Lung (tissue), 12 donors: ENCODE measurements around the gene SMIM29. TPM values are rescaled to one million over a fixed set of nuclear protein-coding genes. Genes with fewer than 3 reads are reported as not detected.

Experiments used
- ATAC-seq: fragments of 200-7000 bp; cut with Tn5 transposase; one replicate; pipeline ENCODE4 v1.9.1; 2020; ENCODE audit warnings: moderate number of reproducible peaks; ENCODE audit not compliant: insufficient read depth, low FRiP score
- DNase-seq, 3 donors: peaks; one replicate each; pipeline ENCODE4 v3.0.0-alpha.2; 2013 to 2017
- H3K27ac ChIP-seq, 2 donors: one replicate each; pipeline ENCODE4 v1.5.1; 2013; ENCODE audit warnings: mild to moderate bottlenecking in 2 of 2, moderate library complexity in 2 of 2, control low read depth in 1 of 2, inconsistent platforms in 1 of 2, low read depth in 1 of 2, low read length in 1 of 2
- H3K27me3 ChIP-seq, 3 donors: one replicate each; pipeline ENCODE4 v1.5.1; 2013; ENCODE audit warnings: low read length in 2 of 3; ENCODE audit not compliant: control insufficient read depth in 3 of 3, insufficient read depth in 3 of 3
- H3K36me3 ChIP-seq, 4 donors: one replicate each; pipeline ENCODE4 v1.5.1; 2013; ENCODE audit warnings: low read length in 4 of 4, mild to moderate bottlenecking in 1 of 4, moderate library complexity in 1 of 4; ENCODE audit not compliant: control insufficient read depth in 4 of 4, insufficient read depth in 4 of 4
- H3K4me1 ChIP-seq, 5 donors: one replicate each; pipeline ENCODE4 v1.5.1; 2013; ENCODE audit warnings: low read length in 5 of 5, mild to moderate bottlenecking in 2 of 5, moderate library complexity in 1 of 5; ENCODE audit not compliant: control insufficient read depth in 5 of 5, insufficient read depth in 5 of 5
- H3K4me3 ChIP-seq: one replicate; pipeline ENCODE4 v1.5.1; 2013; ENCODE audit warnings: mild to moderate bottlenecking, control low read depth, moderate library complexity
- H3K9ac ChIP-seq, 2 donors: one replicate each; pipeline ENCODE4 v1.5.1; 2013; ENCODE audit warnings: low read length in 2 of 2, control low read depth in 1 of 2; ENCODE audit not compliant: insufficient read depth in 1 of 2
- H3K9me3 ChIP-seq, 4 donors: one replicate each; pipeline ENCODE4 v1.5.1; 2013; ENCODE audit warnings: low read length in 3 of 4, mild to moderate bottlenecking in 1 of 4, moderate library complexity in 1 of 4; ENCODE audit not compliant: control insufficient read depth in 4 of 4, insufficient read depth in 3 of 4
- WGBS, 2 donors: extraction: QIAGEN DNeasy Blood & Tissue Kit; methylation state at CpG; one replicate each; pipeline ENCODE4 v1.1.7; 2013; 5-methylcytosine and 5-hydroxymethylcytosine counted together
- polyA plus RNA-seq, 2 donors: library from polyadenylated mRNA; stranded (reverse); fragments of 200-250 nt; gene quantifications; one replicate each; pipeline ENCODE4 v1.2.1, GENCODE V29; 2013
- total RNA-seq, 2 donors: library from RNA; depleted of rRNA in 1 of 2; stranded (reverse); fragments of >200 nt in 1 of 2; gene quantifications; one replicate each; pipeline ENCODE4 v1.2.1, GENCODE V29; 2014 to 2021
- TF ChIP-seq, protein P1 (sequence below): IDR thresholded peaks from 2 replicates; pipeline ENCODE4 v1.5.1; 2012; ENCODE audit warnings: mild to moderate bottlenecking; ENCODE audit errors: control extremely low read depth, extremely low read depth
- donor health status: control.
- donor health status: control.
- donor health status: Bipolar disorder and iron deficiency.
- donor health status: healthy.
- donor health status: DM: yes; HTN: yes; CAD: no.

SMIM29 gene
- total and polyA plus RNA-seq, 4 donors: 8.5 to 122 (median 58.3) TPM

DNA sequence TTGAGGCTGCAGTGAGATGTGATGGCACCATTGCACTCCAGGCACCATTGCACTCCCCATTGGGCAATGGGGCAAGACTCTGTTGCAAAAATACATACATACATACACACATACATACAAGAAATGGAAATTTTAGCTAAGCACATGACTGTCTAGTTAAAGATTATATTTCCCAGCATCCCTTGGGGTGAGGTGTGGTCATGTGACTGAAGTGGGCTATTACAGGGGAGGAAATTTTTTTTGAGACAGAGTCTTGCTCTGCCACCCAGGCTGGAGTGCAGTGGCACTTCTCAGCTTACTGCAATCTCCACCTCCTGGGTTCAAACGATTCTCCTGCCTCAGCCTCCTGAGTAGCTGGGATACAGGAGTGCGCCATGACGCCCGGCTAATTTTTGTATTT is 44.1 kb downstream of the SMIM29 start:
- DNase-seq (no peak), ATAC-seq (no peak)
- no peaks in the 10 kb centered on the region for H3K4me1 ChIP-seq
- H3K27ac ChIP-seq: no peak overlapping the region
- H3K27me3 ChIP-seq: no peaks in the 10 kb centered on the region
- no peak overlapping the region for H3K9ac ChIP-seq
- H3K36me3 ChIP-seq: no peaks in the 10 kb centered on the region
- H3K9me3 ChIP-seq: no peaks in the 10 kb centered on the region
- TF ChIP-seq, protein P1, sequence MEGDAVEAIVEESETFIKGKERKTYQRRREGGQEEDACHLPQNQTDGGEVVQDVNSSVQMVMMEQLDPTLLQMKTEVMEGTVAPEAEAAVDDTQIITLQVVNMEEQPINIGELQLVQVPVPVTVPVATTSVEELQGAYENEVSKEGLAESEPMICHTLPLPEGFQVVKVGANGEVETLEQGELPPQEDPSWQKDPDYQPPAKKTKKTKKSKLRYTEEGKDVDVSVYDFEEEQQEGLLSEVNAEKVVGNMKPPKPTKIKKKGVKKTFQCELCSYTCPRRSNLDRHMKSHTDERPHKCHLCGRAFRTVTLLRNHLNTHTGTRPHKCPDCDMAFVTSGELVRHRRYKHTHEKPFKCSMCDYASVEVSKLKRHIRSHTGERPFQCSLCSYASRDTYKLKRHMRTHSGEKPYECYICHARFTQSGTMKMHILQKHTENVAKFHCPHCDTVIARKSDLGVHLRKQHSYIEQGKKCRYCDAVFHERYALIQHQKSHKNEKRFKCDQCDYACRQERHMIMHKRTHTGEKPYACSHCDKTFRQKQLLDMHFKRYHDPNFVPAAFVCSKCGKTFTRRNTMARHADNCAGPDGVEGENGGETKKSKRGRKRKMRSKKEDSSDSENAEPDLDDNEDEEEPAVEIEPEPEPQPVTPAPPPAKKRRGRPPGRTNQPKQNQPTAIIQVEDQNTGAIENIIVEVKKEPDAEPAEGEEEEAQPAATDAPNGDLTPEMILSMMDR: no peak
- H3K4me3 ChIP-seq: no peak overlapping the region
- 80 to 93% methylated on average over 4 of the region's 4 CpGs for WGBS, 2 donors

DNA sequence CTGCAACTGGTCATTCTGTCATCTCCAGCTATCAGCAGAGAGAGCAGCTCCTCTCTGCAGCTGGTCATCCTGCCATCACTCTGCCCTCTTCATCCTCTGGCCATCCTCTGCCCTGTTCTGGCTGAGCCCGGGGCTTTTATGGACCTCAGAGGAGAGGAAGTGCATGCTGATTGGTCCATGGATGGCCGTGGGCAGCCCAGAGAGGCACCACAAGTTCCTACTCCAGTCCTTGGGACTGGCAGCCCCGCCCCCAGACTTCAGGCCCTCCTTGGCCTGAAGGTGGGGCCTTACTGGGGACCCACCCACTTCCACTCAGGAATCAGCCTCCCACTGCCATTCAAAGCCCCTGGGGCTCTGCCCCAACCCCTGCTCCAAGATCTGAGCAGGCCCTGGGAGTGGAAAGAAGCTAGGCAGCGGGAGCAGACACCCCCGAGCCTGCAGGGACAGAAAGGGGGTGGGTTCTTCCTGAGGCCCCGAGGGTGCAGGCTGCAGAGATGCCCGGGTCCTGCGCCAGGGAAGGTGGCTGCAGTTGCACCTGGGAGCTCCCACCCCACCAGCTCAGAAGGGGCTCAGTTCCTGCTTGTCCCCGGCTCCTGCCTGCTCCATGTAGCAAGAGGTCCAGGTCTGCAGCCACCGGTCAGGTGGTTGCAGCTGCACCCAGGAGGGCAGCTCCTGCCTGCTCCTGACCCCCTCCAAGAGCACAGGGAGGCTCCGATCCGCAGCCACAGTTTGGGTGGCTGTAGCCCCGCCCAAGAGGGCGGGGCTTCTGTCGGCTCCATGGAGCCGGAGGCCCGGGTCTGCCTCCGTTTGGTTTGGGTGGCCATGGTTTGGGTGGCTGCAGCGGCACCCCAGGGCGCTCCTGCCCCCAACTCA is 46.2 kb downstream of the SMIM29 start:
- H3K27me3 ChIP-seq: no peaks in the 10 kb centered on the region
- TF ChIP-seq, protein P1: no peak
- no peak overlapping the region for H3K9ac ChIP-seq
- no peak overlapping the region for H3K4me3 ChIP-seq
- no peaks in the 10 kb centered on the region for H3K4me1 ChIP-seq
- H3K27ac ChIP-seq: no peak overlapping the region
- no peaks in the 10 kb centered on the region for H3K9me3 ChIP-seq
- 84 to 85% methylated on average over 16 to 20 of the region's 20 CpGs for WGBS, 2 donors
- H3K36me3 ChIP-seq: no peaks in the 10 kb centered on the region
- DNase-seq (no peak), ATAC-seq (no peak)

DNA sequence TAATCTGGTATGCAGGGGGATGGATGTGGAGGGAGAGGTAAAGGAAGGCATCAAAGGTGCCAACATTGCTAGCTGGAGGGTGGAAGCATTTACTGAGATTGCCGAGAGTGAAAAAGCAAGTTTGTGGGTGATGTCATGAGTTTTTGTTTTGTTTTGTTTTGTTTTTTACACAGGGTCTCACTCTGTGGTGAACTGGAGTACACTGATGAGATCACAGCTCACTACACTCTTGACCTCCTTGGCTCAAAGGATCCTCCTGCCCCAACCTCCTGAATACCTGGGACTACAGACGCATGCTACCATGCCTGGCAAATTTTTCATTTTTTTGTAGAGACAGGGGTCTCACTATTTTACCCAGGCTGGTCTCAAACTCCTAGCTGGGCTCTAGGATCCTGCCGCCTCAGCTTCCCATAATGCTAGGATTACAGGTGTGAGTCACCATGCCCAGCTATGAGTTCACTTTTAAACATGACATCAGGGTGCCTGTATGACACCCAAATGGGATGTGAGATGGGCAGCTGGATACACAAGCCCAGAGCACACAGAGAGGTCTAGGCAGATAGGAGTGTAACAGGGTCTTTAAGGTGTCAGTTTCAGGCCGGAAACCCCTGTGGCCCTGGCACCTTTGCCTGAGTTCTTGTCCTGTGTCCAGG is 47.2 kb downstream of the SMIM29 start:
- DNase-seq (no peak), ATAC-seq (no peak)
- TF ChIP-seq, protein P1: no peak
- Histone ChIP-seq H3K27ac (no peak overlapping the region), H3K36me3 (no peaks in the 10 kb centered on the region), H3K4me3 (no peak overlapping the region), H3K9ac (no peak overlapping the region), H3K9me3 (no peaks in the 10 kb centered on the region), H3K4me1 (peaks cover 0 to 2% (median 0%) of the 10 kb centered on the region in 5 donors), H3K27me3 (no peaks in the 10 kb centered on the region)
- WGBS, 2 donors: 94 to 95% methylated on average over 4 of the region's 4 CpGs
